Raji (cell line): ENCODE data around the gene ADARB2.

Experiments used
- POLR2A ChIP-seq: IDR thresholded peaks from 2 replicates; pipeline ENCODE4 v1.6.1; 2011; ENCODE audit warnings: low read depth, low read length, control low read depth; ENCODE audit not compliant: insufficient read depth

ADARB2 gene

GRCh38 chr10:1560535-1561192 is 176.7 kb downstream of the ADARB2 start:
- no peak for TF ChIP-seq POLR2A

DNA sequence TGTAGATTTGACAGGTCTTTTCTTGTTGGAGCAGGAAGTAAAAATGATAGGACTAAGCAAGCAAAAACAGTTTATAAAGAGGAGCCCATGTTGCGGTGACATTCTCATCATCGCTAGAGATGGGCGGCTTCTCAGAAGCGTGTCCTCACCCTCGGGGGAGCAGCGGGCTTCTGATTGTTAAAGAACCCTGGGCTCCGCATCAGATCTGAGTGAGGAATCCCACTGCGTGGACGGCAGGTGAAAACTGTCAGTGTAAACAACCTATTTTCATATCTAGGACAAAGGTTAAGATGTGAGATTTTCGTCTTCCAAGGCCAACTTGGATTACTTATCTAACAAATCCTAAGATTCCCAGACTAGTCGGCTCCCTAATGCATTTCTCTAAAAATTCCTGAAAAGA is 177.6 kb downstream of the ADARB2 start:
- TF ChIP-seq POLR2A, result no peak

DNA sequence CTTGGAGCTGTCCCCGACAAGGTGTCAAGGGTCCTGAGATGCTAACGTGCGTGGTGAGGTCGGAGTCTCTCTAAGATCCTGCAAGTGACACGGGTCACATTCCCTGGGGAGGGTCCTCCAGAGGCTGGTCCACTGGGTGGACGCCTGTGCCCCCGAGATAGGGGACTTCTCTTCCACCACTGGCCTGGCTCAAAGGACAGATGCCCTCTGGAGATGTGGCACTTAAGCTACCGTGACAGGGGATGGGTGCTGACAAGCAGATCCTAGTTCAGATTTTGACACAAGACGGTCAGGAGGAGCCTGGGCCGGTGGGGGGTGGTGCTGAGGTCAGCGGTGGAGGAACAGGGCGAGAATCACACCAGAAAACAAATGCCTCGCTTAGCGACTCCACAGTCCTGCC is 178.0 kb downstream of the ADARB2 start:
- TF ChIP-seq POLR2A, result no peak

DNA sequence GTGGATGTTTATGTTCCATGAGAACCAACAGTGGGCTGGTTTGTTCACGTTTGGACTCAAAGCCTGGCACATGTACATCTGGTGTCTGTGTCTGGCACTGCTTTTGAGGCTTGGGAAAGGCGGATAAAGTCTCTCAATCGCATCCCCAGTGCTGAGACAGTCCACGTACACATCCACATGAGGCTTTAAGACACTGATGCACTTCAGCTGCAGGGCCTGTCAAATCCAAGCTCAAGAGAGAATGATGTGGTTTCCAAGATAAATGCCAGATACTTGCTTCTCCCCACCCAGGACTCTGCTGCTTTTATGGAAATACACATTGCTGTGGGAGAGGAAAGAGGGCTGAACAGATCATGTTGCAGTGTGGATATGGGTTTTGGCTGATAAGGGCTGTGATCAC is 178.4 kb downstream of the ADARB2 start:
- no peak for TF ChIP-seq POLR2A

GRCh38 chr10:1557081-1557480 is 180.2 kb downstream of the ADARB2 start:
- no peak for TF ChIP-seq POLR2A

DNA sequence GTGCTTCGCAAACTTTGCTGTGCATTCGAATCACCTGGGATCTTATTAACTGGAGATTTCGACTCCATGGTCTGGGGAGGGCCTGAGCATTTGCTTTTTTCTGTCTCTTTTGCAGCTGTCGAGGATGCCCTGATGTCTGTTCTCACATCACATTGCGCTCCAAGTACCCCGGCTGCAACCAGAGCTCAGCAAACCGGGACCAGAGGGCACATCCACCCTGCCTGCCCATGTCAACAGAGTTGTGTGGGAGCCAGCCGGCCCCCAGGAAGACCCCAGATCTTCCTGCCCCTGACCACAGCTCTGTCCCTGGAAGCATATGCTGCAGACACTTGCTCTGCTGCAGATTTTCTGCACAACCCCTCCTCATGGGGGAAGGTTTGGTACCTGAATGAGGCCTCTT is 180.8 kb downstream of the ADARB2 start:
- no peak for TF ChIP-seq POLR2A

GRCh38 chr10:1553951-1554350 is 183.4 kb downstream of the ADARB2 start:
- TF ChIP-seq POLR2A, result no peak

DNA sequence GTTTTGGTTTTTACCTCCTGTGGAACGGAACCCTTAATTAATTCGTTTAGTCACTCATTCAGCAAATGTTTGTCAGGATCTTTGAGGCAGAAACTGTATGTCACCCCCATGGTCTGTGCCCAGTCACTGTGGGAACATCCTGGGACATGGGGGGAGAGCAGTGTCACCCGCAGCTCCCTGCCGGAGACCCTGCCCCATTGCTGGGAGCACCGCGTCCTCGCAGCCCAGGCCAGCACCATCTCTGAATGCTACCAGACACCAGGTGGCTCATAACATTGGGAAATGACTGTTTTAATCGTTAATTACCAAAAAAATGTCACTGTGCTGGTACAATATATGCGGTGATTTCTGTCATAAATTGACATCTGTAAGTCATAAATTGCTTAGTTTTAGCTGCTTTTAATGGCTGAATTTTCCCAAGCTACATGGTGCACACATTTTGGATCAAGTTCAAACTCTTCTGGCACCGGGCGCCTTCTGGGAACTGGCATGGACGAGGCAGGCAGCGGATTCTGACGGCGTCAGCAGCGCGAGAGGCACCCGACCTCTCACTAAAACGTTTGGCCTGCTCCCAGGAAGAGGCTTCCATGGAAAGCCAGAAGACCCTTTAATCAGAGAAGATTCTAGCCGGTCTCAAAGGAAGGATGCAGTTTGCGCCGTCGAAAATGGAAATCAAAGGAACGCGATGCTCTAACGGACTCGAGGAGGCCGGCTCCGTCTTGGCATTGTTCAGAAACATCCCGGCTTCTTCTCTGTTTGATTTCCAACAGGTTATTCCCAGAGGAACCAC is 184.2 kb downstream of the ADARB2 start:
- TF ChIP-seq POLR2A, result no peak

- no peak for TF ChIP-seq POLR2A
These were observed 184.9 kb downstream of the ADARB2 start for GRCh38 chr10:1552406-1552805.

DNA sequence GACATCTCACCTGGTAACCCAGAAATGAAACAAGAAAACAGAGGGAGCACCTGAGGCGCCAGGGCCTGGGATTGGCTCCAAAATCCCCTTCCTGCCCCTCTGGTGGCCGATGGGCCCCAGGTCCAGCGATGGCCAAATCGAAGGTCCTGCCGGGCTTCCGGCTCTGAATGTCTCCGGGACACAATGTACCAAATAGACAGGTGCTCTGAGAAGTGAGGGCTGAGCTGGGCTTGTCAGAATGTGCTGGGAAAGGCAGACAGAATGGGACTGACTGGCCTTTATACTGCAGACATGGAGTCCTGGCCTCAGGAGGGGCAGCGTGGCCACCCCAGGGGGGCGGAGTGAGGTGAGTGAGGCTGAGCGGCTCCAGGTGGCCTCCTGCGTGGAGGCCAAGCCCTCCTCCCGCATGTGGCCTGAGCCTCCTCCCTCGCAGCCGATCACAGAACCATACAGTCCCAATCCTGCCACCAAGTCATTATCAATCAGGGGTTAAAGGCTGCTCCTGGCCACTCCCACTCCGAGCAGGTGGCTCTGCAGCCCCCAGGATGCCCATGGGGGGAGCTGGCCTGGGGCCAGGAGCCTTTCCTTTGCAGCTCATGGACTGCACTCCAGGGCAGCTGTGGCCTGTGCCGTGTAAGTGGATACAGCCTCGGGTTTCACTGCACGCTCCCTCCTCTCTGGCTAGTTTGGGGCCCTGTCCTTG is 185.5 kb downstream of the ADARB2 start:
- TF ChIP-seq POLR2A, result no peak

DNA sequence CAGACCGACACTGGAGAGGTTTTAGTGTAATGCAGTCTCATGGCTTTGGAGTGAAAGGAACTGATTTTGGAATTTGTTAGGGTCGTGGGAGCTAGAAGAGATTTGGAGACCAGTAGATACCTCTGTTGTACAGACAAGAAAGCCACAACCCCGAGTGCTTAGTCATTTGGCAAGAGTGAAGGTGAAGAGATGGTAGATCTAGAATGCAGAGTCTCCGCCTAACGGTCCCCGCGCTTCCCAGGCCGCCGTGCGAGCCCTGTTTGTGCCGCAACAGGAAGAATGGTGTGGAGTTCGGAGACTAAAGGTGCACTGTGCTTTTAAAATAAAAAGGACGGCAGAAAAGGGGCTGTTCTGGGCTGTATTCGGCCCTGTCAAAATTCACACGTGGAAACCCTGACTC is 186.7 kb downstream of the ADARB2 start:
- TF ChIP-seq POLR2A, result no peak

GRCh38 chr10:1550291-1550595 is 187.1 kb downstream of the ADARB2 start:
- no peak for TF ChIP-seq POLR2A

DNA sequence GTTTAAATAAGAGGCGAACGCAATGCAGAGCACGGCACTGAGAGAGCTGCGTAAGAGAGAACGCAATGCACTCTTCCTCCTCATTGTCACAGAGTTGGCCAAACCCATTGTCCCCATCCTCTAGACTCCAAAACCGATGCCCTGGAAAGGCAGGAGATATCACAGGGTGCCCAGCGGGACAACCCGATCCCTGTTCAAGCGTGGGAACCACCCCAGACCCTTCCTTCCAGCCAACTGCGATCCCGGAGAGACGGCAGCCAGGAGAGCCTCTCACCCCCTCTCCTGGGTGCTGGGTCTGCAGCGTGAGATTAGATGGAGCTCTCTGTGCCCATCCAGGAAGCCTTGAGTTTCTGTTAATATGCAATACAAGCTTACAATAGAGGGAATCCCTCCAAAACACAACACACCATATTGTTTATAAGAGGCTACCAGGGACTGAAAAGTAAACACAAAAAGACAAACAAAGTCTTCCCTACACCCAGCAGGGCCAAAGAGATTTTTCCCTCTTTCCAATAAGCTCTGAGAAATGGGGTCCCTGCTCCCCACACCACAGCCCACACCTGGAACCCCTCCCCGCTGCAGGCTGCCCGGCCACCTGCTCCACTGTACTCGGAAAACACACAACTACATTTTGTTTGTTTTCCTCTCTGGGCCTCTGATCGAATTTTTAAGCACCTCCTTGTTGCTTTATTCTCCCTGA is 187.6 kb downstream of the ADARB2 start:
- TF ChIP-seq POLR2A, result no peak

DNA sequence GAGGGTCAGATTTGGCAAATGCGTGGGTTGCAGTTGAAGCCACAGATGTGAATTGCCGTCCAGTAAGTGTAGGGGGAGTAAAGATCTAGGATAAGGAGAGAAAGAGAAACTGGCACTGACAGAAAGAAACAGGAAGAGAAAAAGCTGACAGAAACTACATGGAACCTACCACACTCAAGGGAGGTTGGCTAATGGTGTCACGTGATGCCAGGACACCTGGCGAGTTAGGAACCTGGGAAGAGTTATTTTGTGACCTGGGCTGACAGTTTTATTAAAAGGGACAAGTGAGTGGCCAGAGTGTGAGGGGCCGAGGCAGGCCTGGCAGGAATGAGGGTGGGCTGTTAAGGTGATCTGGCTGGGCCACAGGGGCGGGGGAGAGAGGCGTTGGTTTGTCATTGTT is 188.7 kb downstream of the ADARB2 start:
- TF ChIP-seq POLR2A, result no peak

DNA sequence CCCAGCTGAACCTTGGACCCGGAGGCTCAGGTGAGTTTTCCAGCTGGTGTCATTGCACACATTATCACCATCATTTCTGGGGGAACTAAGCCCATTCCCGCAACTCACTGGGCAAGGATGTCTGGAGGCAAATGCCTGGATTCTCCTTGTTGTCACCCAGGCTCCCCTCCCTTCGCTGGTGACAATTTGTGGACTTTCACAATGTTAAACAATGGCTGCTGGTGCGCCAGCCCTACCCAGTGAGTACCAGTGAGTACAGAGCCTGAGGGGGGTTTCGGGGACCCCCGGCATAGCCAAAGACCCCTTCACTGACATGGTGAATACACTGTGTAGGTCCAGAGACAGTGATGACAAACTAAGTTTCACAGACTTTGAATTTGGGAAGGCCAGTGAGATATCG is 189.2 kb downstream of the ADARB2 start:
- TF ChIP-seq POLR2A, result no peak
